22Rv1 (cell line): Measurements from ENCODE around the gene ANO3.

Experiments
- H3K27ac ChIP-seq: fragments of 450-650 bp; 2 replicates; pipeline ENCODE4 v1.5.1; 2017
- CTCF ChIP-seq: fragments of 450-650 bp; IDR thresholded peaks from 2 replicates; pipeline ENCODE4 v1.5.1; 2017; ENCODE audit warnings: mild to moderate bottlenecking
- ZFX ChIP-seq: fragments of 450-650 bp; IDR thresholded peaks from 2 replicates; pipeline ENCODE4 v1.6.1; 2017; ENCODE audit warnings: antibody characterized with exemption, borderline replicate concordance

ANO3 gene

GRCh38 chr11:26319906-26320305 is 12.0 kb upstream of the ANO3 start:
- H3K27ac ChIP-seq = no peak overlapping the region
- TF ChIP-seq ZFX = no peak
- TF ChIP-seq CTCF = no peak

DNA sequence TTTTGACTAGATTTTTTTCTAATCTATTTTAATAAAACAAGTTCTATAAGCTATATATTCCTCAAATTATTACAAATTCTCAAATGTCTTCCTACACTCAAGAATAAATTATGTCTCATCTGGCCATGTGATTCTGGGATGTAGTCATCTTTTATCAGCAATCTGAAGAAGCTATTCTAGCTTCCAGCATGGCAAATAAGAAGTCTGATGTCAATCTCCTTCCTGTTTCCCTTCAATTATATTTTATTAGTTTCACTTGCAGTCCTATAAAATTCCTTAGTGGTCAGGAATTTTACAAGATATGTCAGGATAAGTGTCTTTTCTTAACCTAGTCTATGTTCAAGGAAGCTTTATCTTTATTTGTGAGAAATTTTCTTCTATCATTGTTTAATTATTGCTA is 10.4 kb upstream of the ANO3 start:
- TF ChIP-seq CTCF (no peak), ZFX (no peak)
- H3K27ac ChIP-seq = no peak overlapping the region

GRCh38 chr11:26322335-26323067 is 9.4 kb upstream of the ANO3 start:
- H3K27ac ChIP-seq = no peak overlapping the region
- TF ChIP-seq ZFX (no peak), CTCF (no peak)

GRCh38 chr11:26323837-26324236 is 8.1 kb upstream of the ANO3 start:
- H3K27ac ChIP-seq = no peak overlapping the region
- no peak for TF ChIP-seq CTCF
- TF ChIP-seq ZFX = no peak

- no peak overlapping the region for H3K27ac ChIP-seq
- TF ChIP-seq ZFX (no peak), CTCF (no peak)
These were observed 7.7 kb upstream of the ANO3 start for GRCh38 chr11:26324270-26324669.

- H3K27ac ChIP-seq = no peak overlapping the region
- TF ChIP-seq ZFX (no peak), CTCF (no peak)
These were observed 5.0 kb upstream of the ANO3 start for GRCh38 chr11:26326793-26327400.

DNA sequence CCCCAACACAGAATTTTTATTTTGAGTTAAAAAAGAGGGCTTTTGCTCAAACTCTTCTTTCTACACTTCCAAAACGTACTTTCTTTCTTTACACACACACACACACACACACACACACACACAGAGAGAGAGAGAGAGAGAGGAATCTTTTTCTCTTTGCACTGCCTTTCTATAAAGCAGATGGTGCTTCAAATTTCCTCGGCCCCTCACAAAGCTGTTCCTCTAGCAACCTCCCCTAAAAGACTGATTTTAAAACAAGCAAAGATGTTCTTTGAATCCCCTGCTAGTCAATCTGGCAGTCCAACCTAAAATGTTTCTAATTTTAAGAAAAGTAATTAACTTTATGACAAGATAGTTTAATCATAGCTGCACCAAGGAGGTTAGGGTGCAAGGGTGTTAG is 2.7 kb upstream of the ANO3 start:
- no peak overlapping the region for H3K27ac ChIP-seq
- TF ChIP-seq ZFX (no peak), CTCF (no peak)
